Measurements from ENCODE around the gene PTS.
"Not testable (repeated sequence)": the region's sequence is repeated elsewhere in the genome, so short reads cannot be mapped to it uniquely, and the experiment has no call there.

The PTS gene

GRCh38 chr11:112226062-112226830, at the start of gene PTS:
Gene PTS (plus strand): TSS chr11:112226428. CDS start chr11:112226444, 16 bp downstream.
- DNase-seq = peak; percentile 79

DNA sequence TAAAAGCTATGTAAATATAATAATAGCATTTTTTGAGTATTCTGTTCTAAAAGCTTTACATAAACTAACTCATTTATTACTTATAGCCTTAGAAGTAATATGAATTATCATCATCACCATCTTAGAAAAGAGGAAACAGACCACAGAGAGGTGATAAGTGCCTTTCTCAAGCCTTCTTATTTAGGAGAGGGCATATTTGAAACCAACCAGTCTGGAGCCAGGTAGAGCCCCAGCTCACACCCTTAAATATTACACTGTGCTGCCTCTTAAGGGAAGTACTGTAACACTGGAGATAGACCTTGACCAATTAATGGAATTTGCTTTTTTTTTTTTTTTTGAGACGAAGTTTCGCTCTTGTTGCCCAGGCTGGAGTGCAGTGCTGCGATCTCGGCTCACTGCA, 48.6 kb upstream of the PTS start:
- no peak for DNase-seq

- no peak for DNase-seq
These were observed 47.8 kb upstream of the PTS start for GRCh38 chr11:112178428-112178827.

DNA sequence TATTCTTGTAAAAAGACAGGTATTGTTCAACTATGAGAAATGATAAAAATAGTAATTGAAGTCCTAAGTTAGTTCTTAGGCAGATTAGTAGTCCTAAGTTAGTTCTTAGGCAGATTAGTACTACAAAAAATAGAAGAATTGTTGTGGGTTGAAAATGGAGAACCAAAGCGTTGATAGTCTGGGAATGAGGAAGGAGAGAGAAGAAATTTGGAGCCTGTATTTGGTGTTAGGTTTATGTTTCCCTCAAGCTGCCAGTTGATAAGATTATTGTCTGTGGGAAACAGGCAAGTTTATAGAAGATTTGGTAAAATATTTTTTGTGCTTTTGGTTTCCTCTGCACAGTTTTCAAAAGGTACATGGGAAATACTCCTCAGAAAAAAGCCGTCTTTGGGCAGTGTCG, 47.3 kb upstream of the PTS start:
- no peak for DNase-seq

- no peak for DNase-seq
These were observed 46.6 kb upstream of the PTS start for GRCh38 chr11:112179601-112180000.

DNA sequence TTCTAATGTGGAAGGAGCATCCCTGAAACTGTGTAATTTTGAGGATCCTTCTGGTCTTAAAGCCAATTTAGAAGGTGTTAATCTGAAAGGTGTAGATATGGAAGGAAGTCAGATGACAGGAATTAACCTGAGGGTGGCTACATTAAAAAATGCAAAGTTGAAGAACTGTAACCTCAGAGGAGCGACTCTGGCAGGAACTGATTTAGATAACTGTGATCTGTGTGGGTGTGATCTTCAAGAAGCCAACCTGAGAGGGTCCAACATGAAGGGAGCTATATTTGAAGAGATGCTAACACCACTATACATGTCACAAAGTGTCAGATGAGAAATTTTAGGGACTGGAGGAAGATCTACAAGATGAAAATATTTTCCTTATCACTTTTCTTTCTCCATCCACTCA, 43.4 kb upstream of the PTS start:
- no peak for DNase-seq

DNA sequence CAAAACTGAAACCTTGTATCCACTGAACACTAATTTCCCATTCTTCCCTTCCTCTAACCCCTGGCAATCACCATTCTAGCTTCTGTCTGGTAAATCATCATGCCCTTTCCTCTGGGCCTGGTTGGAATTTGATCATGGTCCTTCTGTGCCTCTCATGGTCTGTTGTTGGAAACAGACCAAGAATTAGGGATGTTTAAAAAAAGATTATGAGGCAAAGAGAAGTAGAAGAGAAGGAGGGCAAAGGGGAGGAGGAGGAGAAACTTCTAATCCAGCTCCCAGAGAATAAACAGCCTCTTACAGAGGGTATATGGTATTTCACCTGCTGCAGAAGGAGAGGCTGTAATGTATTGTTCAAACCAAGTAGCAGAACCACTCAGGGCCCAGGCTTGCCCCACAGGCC, 40.3 kb upstream of the PTS start:
- no peak for DNase-seq

DNA sequence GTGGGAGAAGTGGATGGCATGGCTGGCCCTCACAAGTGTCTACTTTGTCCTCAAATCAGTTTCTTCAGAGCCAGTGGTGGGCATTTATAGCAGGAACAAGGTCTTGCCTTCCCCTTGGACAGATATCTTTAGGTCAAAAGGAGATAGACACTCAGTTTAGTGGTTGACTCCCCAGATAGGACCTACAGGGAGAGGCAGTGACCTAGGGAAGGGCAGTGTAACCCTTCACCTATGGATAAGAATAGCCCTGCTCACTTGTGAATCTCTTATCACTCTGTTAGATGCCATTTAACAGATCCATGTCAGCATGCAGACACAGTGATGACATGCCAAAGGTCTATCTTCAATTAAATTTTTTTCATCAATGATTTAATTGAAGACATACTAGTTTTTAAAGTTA, 39.9 kb upstream of the PTS start:
- no peak for DNase-seq

- not testable (repeated sequence) for DNase-seq
These were observed 31.1 kb upstream of the PTS start for GRCh38 chr11:112195113-112195512.

- no peak for DNase-seq
These were observed 30.3 kb upstream of the PTS start for GRCh38 chr11:112195951-112196351.

DNA sequence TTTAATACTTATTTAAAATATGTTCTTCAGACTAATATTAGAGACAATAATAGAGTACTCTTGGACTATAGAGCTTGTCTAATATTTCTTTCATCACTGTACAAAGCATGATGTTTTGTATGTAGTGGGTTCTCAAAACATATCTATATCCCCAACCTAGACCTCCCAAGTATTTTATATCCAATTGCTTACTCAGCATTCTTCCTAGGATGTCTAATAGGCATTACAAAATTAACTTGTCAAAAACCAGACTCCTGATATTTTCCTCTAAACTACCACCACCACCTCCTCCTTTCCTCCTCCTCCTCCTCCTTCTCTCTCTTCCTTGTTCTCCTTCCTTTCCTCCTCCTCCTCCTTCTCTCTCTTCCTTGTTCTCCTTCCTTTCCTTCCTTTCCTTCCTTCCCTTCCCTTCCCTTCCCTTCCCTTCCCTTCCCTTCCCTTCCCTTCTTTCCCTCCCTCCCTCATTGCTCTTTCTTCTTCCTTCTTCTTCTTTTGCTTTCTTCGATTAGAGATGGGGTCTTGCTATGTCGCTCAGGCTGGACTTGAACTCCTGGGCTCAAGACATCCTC, 29.6 kb upstream of the PTS start:
- no peak for DNase-seq

DNA sequence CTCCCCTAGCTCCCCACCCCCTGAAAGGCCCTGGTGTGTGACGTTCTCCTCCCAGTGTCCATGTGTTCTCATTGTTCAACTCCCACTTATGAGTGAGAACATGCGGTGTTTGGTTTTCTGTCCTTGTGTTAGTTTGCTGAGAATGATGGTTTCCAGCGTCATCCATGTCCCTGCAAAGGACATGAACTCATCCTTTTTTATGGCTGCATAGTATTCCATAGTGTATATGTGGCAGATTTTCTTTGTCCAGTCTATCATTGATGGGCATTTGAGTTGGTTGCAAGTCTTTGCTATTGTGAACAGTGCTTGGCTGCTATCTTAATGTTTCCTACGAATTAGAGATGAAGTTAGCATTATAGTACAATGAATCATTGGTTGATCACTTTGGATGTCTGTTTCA, 27.1 kb upstream of the PTS start:
- not testable (repeated sequence) for DNase-seq

- DNase-seq = no peak
These were observed 26.0 kb upstream of the PTS start for GRCh38 chr11:112200252-112200651.

- no peak for DNase-seq
These were observed 20.2 kb upstream of the PTS start for GRCh38 chr11:112206071-112206470.

GRCh38 chr11:112210890-112211289, 15.3 kb upstream of the PTS start:
- no peak for DNase-seq

DNA sequence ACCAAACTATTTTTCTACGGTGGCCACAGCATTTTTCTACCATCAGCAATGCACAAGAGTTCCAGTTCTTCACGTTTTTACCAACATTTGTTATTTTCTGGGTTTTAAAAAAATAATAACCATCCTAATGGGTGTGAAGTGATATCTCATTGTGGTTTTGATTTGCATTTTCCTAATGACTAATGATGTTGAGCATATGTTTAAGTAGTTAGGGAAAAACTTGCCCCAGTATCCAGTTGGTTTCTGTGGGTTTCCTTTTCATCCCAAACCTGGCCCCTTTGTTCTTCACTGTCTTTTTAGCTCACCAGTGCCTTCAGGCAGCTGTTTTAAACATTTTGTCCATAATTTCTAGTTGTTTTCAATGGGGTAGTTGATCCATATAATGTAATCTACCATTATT, 14.7 kb upstream of the PTS start:
- no peak for DNase-seq

GRCh38 chr11:112212290-112212689, 13.9 kb upstream of the PTS start:
- DNase-seq = no peak

DNA sequence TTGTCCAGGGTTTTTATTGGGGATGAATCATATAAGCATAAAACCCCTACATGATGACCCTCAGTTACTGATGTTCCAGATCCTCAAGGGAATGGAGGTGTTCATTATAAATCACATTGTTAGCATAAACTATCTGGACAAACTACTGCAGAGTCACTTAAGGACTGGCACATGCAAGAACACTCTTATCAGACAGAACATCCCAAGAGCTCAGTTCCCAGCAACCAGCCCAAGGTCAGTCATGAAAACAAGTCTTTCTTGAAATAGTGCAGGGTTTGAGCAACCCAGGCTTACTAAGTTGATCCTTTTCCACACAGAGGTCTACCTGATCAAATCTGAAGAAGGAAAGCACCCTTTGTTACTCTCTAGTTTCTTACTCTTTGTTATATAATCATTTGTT, 13.5 kb upstream of the PTS start:
- DNase-seq = no peak

- DNase-seq = no peak
These were observed 12.5 kb upstream of the PTS start for GRCh38 chr11:112213753-112214152.

- no peak for DNase-seq
These were observed 10.6 kb upstream of the PTS start for GRCh38 chr11:112215621-112216020.

- no peak for DNase-seq
These were observed 9.6 kb upstream of the PTS start for GRCh38 chr11:112216561-112217105.

GRCh38 chr11:112219476-112220232, 6.6 kb upstream of the PTS start:
- peak; percentile 21 for DNase-seq

DNA sequence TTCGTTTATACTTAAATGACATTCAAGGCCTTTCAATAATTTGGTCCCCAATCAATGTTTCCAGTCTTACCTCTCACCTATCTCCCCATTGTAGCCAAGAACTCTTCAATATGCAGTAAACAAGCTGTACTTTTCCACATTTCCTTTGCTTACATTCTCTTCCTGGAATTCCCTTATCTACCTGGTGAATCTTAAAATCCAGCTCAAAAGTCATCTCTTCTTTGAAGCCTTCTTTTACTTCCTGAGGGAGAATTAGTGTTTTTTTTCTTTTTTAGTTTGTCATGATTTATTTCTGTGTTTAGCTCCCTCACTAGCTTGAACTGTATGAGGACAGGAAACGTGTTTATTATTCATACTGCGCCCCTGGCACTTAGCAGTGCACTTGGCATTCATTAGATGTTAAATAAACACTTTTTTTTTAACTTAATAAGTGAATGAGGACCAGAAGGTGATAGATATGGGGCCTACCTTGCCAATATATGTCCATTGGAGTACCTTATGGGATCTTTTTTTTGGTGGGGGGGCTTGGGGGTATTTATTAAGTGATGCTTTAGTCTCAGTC, 4.9 kb upstream of the PTS start:
- no peak for DNase-seq

- no peak for DNase-seq
These were observed 3.9 kb upstream of the PTS start for GRCh38 chr11:112222303-112222702.

Measured in activated CD8-positive, alpha-beta memory T cell treated with anti-CD3 and anti-CD28 coated beads, Interleukin-2, amount 50 U/mL, for 4 hours (primary cell).